Heart left ventricle (tissue), 16 donors: ENCODE data around the gene SNORC. TPM values are rescaled to one million over a fixed set of nuclear protein-coding genes. Genes with fewer than 3 reads are reported as not detected.

Experiments
- ATAC-seq, 4 donors: fragments of 200-7000 bp; cut with Tn5 transposase; one replicate each; pipeline ENCODE4 v1.9.1; 2020 to 2022; ENCODE audit warnings: moderate library complexity in 4 of 4, mild to moderate bottlenecking in 3 of 4, moderate number of reproducible peaks in 1 of 4
- DNase-seq, 5 donors: peaks; one replicate each; pipeline ENCODE4 v3.0.0-alpha.2; 2020
- H3K27ac ChIP-seq, 12 donors: fragments of 200-600 bp; sonication (generic) in 4 of 12; one replicate each; pipeline versions ENCODE4 v1.5.0 to v1.8.0; 2016 to 2022; ENCODE audit warnings: mild to moderate bottlenecking in 2 of 12
- H3K27me3 ChIP-seq, 9 donors: fragments of 200-600 bp; sonication (generic) in 2 of 9; one replicate each; pipeline versions ENCODE4 v1.5.1 to v1.8.0; 2016 to 2022; ENCODE audit warnings: mild to moderate bottlenecking in 3 of 9
- H3K36me3 ChIP-seq, 9 donors: fragments of 200-600 bp; sonication (generic) in 2 of 9; one replicate each; pipeline versions ENCODE4 v1.5.0 to v1.8.0; 2018 to 2022; ENCODE audit warnings: mild to moderate bottlenecking in 2 of 9
- H3K4me1 ChIP-seq, 12 donors: fragments of 200-600 bp; sonication (generic) in 4 of 12; one replicate each; pipeline versions ENCODE4 v1.5.0 to v1.8.0; 2016 to 2022; ENCODE audit warnings: mild to moderate bottlenecking in 3 of 12
- H3K4me3 ChIP-seq, 12 donors: fragments of 200-600 bp; sonication (generic) in 4 of 12; one replicate each; pipeline versions ENCODE4 v1.5.0 to v1.8.0; 2017 to 2022; ENCODE audit warnings: mild to moderate bottlenecking in 9 of 12, moderate library complexity in 4 of 12
- H3K9me3 ChIP-seq, 12 donors: fragments of 200-600 bp; sonication (generic) in 4 of 12; one replicate each; pipeline versions ENCODE4 v1.5.0 to v1.8.0; 2016 to 2022; ENCODE audit warnings: mild to moderate bottlenecking in 1 of 12
- POLR2A ChIP-seq, 2 donors: fragments of 450-650 bp; IDR thresholded peaks; one replicate each; pipeline ENCODE4 v1.6.1; 2017; ENCODE audit warnings: antibody characterized with exemption in 2 of 2, mild to moderate bottlenecking in 2 of 2, moderate library complexity in 2 of 2
- WGBS, 4 donors: extraction: QIAGEN DNeasy Blood & Tissue Kit in 2 of 4; methylation state at CpG; one replicate each; pipeline versions ENCODE4 v1.1.5 to v1.1.7; 2013 to 2018; 5-methylcytosine and 5-hydroxymethylcytosine counted together
- intact Hi-C, 10 donors: fragments of 100-400 bp; cut with DNase I; formaldehyde crosslinking; loops; one replicate each; pipeline versions ENCODE4 v1.11.1 to v1.14.2; 2022
- polyA plus RNA-seq, 2 donors: library from polyadenylated mRNA; stranded (reverse); fragments of 200-250 nt; gene quantifications; one replicate each; pipeline ENCODE4 v1.2.3, GENCODE V29; 2013
- total RNA-seq, 9 donors: library from RNA; depleted of rRNA in 2 of 9; stranded (reverse); fragments of >200 nt in 2 of 9; fragmentation: NEBNext Ultra II Directional in 3 of 9; extraction: Animal tissue kit (Norgen Biotek cat#: 25700) in 3 of 9; gene quantifications; one replicate each; pipeline versions ENCODE4 v1.1.0 to v1.2.4, GENCODE V29; 2016 to 2023
- TF ChIP-seq, protein P1 (sequence below), 12 donors: fragments of 200-600 bp; sonication (generic) in 4 of 12; IDR thresholded peaks; one replicate each; pipeline versions ENCODE4 v1.5.0 to v1.8.0; 2018 to 2022; ENCODE audit warnings: antibody characterized with exemption in 12 of 12, mild to moderate bottlenecking in 5 of 12
- donor health status: ischemic (EF 13 %, LVEDD 7.1; RV severe dilation, severe dysfunction).
- donor health status: healthy with polysubstance abuse.
- donor health status: DM: no; HTN: yes; CAD: no.
- donor health status: DM: no; HTN: no; CAD: no.
- donor health status: ischemic (EF 25% LVEDD 6.9; RV normal size, moderate dysfunction).
- donor health status: ischemic (EF 25% LVEDD 5.7; RV mildly dilated, moderate dysfunction).
- donor health status: healthy.
- donor health status: DM: yes; HTN: yes; CAD: no.
- donor health status: ischemic (EF 35%, LVEDD 5.7; RV mildly dilated, moderate dysfunction).
- donor health status: nonischemic (EF 11% LVEDD 7.7; RV severe dilation, severe dysfunction).
- donor health status: DM: yes; HTN: yes; CAD: no.
- donor health status: PGD.
- donor health status: ischemic (EF 29% LVEDD 5.4; RV normal size, mild dysfunction).
- donor health status: nonischemic (EF 23%, LVEDD 6.1; RV moderate dilation, normal function).

The SNORC gene
- total and polyA plus RNA-seq, 11 donors: 0.38 to 2.9 (median 0.74) TPM

DNA sequence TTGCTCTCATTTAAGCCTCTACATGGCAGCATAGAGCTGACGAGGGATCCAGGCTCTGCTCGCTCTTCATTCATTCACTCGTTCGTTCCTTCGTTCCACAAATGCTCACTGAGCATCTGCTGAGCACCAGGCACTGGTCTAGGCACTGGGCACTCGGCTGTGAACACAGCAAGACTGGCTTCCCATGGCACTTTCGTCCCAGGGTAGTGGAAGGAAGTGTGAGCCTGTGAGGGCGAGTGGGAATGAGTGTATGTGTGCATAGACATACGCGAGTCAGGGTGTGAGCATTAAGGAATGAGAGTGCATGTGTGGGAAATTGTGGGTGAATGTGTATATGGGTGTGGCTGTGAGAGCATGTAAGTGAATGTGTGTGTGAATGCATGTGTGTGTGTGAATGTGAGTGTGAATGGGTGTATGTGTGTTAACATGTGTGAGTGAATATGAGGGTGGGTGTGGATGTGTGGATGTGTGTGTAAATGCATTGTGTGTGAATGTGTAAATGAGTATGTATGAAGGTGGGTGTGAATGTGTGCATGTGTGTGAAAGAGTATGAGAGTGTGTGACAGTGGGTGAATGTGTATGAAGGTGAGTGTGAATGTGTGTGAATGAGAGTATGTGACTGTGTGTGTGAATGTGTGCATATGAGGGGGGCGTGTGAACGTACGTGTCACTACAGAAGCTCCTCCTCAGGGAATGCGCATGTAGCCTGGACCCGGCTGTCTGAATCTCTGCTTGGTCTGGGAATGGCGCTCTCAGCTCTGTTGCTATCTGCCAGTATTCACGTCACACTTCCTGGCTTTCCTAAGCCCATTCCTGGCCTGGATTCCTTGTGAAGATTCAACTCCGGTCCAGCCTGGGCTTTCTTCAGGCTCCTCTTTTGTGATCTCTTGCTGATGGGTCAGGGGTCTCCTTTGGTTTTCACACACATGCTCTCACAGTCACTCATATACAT is 28.8 kb downstream of the SNORC start:
- ATAC-seq (peak in 2 of 4 donors; percentile 38 to 49), DNase-seq (no peak)
- peaks cover 0 to 9% (median 0%) of the 10 kb centered on the region in 12 donors for H3K4me1 ChIP-seq
- H3K4me3 ChIP-seq: no peak overlapping the region
- H3K36me3 ChIP-seq: no peaks in the 10 kb centered on the region
- TF ChIP-seq POLR2A (IDR thresholded peaks at IDR 0.05): no peak
- TF ChIP-seq, protein P1, sequence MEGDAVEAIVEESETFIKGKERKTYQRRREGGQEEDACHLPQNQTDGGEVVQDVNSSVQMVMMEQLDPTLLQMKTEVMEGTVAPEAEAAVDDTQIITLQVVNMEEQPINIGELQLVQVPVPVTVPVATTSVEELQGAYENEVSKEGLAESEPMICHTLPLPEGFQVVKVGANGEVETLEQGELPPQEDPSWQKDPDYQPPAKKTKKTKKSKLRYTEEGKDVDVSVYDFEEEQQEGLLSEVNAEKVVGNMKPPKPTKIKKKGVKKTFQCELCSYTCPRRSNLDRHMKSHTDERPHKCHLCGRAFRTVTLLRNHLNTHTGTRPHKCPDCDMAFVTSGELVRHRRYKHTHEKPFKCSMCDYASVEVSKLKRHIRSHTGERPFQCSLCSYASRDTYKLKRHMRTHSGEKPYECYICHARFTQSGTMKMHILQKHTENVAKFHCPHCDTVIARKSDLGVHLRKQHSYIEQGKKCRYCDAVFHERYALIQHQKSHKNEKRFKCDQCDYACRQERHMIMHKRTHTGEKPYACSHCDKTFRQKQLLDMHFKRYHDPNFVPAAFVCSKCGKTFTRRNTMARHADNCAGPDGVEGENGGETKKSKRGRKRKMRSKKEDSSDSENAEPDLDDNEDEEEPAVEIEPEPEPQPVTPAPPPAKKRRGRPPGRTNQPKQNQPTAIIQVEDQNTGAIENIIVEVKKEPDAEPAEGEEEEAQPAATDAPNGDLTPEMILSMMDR (IDR thresholded peaks at IDR 0.05): no peak
- H3K9me3 ChIP-seq: no peaks in the 10 kb centered on the region
- intact Hi-C loops: no loop called here
- peaks cover 0 to 19% (median 0%) of the 10 kb centered on the region in 9 donors for H3K27me3 ChIP-seq
- 59 to 65% (median 61%) methylated on average over 18 of the region's 18 CpGs for WGBS, 4 donors
- H3K27ac ChIP-seq: no peak overlapping the region

DNA sequence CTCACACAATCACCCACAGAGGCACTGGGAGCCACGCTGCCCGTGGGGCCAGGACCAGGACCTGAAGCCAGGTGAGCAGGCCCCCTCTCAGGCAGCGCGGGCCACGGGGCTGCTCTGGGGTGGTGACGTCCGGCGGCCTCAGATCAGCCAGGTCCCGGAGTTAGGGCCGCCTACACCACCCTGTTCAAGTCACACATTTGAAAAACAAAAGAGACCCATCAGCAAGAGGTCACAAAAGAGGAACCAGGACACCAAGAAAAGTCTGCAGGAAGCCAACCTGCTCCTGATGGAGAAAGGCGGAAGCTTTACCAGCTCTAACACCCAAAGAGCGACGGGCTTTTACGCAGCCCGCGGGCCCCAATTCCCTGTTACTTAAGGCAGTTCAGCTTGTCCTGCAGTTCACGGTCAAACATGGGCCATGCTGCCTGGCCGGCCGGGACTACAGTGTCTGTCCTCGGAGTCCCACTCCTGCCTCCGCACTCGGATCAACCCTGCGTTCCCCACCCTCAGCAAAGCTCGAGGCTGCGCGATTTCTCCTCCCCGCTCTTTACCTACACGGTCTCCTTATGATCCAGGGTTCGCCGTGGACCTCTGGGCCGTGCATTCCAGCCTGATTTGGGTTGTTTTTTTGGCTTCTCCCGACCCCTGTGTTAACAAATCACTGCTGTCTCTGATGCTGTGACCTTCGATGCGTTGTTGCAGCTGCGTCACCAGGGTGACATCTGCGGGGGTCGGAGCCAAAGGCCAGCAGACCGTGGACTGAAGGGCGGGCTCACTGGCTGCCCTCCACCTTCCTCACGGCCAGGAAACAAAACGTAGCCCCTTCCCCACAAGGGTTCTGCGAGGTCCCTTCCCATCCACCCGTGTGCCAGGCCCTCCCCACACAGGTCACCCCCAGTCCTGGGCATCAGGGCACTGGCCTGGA is 31.0 kb downstream of the SNORC start:
- Histone ChIP-seq H3K9me3 (no peaks in the 10 kb centered on the region), H3K36me3 (no peaks in the 10 kb centered on the region), H3K4me3 (no peak overlapping the region), H3K27me3 (peaks cover 0 to 18% (median 0%) of the 10 kb centered on the region in 9 donors), H3K4me1 (peaks cover 0 to 9% (median 0%) of the 10 kb centered on the region in 12 donors), H3K27ac (no peak overlapping the region)
- intact Hi-C loops: no loop called here
- 58 to 72% (median 61%) methylated on average over 41 to 43 of the region's 43 CpGs for WGBS, 4 donors
- DNase-seq (no peak), ATAC-seq (peak in 1 of 4 donors; percentile 20)
- TF ChIP-seq, protein P1 (IDR thresholded peaks at IDR 0.05): no peak
- no peak for TF ChIP-seq POLR2A (IDR thresholded peaks at IDR 0.05)

DNA sequence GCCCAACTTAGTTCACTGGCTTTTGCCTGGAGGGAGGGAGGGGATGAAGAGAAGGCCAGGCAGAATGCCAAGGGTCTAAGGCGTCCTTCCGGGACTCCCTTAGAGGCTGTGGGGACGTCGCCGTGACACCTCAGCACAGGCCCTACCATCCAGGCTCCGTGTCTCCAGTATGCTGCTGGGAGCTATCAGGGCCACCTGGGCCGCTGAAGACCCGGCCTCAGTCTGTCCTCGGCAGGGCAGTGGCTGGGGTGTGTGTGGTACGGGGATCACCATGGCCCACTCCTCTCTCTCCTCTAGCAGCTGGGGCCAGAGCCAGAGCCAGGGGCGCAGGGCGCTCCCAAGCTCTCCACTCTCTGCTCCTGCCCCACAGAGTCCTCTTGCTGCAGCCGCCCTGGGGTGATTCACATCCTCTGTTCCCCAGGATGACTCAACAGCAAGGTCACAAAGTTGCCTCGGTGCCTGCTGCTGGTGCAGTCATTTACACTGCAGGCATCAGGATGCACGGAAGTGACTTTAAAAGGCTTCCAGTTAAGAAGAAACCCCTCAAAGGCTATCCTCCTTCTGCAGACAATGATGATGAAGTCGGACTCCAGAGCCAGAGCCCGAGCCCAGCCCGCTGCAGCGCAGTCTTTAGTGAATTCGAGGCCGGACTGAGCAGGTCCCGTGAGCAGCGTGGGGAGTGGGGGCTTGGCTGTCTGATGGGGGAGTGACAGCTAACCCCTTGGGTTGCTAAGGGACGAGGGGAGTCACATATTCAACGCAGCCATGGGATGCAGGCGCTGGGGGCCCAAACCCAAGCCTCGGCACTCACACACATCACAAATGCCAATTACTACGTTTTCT is 31.9 kb downstream of the SNORC start:
- no peak for DNase-seq
- TF ChIP-seq, protein P1 (IDR thresholded peaks at IDR 0.05): no peak
- TF ChIP-seq POLR2A (IDR thresholded peaks at IDR 0.05): no peak
- H3K27me3 ChIP-seq: peaks cover 0 to 18% (median 0%) of the 10 kb centered on the region in 9 donors
- no peaks in the 10 kb centered on the region for H3K9me3 ChIP-seq
- WGBS, 4 donors: 60 to 69% (median 64%) methylated on average over 25 to 28 of the region's 28 CpGs
- H3K27ac ChIP-seq: no peak overlapping the region
- ATAC-seq: peak in 3 of 4 donors; percentile 37 to 68 (median 52)
- H3K4me1 ChIP-seq: peaks cover 0 to 9% (median 0%) of the 10 kb centered on the region in 12 donors
- intact Hi-C loops: no loop called here
- no peaks in the 10 kb centered on the region for H3K36me3 ChIP-seq
- H3K4me3 ChIP-seq: no peak overlapping the region
